Keratinocyte (primary cell): Measurements from ENCODE around the gene MICAL3.

Source experiments
- EZH2 ChIP-seq: IDR thresholded peaks from one replicate; pipeline ENCODE4 v1.6.1; 2012; ENCODE audit warnings: inconsistent platforms, mild to moderate bottlenecking, low read length, moderate library complexity
- TF ChIP-seq, protein P1 (sequence below), 3 experiments: IDR thresholded peaks in 1 of 3; conservative IDR thresholded peaks in 1 of 3; optimal IDR thresholded peaks in 1 of 3; 2 replicates in 2 of 3; 3 replicates in 1 of 3; pipeline versions ENCODE3 to v1.5.1; 2011; ENCODE audit warnings: low read length in 3 of 3, mild to moderate bottlenecking in 3 of 3, moderate library complexity in 2 of 3, control low read depth in 1 of 3, inconsistent platforms in 1 of 3; ENCODE audit not compliant: insufficient read depth in 2 of 3; ENCODE audit errors: extremely low read depth in 1 of 3

- TF ChIP-seq, protein P1, sequence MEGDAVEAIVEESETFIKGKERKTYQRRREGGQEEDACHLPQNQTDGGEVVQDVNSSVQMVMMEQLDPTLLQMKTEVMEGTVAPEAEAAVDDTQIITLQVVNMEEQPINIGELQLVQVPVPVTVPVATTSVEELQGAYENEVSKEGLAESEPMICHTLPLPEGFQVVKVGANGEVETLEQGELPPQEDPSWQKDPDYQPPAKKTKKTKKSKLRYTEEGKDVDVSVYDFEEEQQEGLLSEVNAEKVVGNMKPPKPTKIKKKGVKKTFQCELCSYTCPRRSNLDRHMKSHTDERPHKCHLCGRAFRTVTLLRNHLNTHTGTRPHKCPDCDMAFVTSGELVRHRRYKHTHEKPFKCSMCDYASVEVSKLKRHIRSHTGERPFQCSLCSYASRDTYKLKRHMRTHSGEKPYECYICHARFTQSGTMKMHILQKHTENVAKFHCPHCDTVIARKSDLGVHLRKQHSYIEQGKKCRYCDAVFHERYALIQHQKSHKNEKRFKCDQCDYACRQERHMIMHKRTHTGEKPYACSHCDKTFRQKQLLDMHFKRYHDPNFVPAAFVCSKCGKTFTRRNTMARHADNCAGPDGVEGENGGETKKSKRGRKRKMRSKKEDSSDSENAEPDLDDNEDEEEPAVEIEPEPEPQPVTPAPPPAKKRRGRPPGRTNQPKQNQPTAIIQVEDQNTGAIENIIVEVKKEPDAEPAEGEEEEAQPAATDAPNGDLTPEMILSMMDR (optimal IDR thresholded peaks at IDR 0.05 in 1 of 3, IDR thresholded peaks at IDR 0.05 in 1 of 3, conservative IDR thresholded peaks at IDR 0.05 in 1 of 3; ENCODE audit: extremely low read depth in 1 of 3, insufficient read depth in 2 of 3, low read length in 3 of 3): no peak
- TF ChIP-seq EZH2: no peak
Measured at GRCh38 chr22:17817079-17817478, 207.3 kb downstream of the MICAL3 start.
